Stimulated activated CD8-positive, alpha-beta memory T cell treated with anti-CD3 and anti-CD28 coated beads, Interleukin-7, amount 100 ng/mL, for 48 hours (primary cell): Measurements from ENCODE around the gene OSGIN1.

ENCODE experiments used
- DNase-seq, 2 donors: peaks; one replicate each; pipeline ENCODE4 v3.0.0-alpha.2; 2020; ENCODE audit warnings: low read depth in 1 of 2; ENCODE audit errors: extremely low read depth in 1 of 2

Gene OSGIN1

GRCh38 chr16:83969771-83970429, 16.9 kb downstream of the OSGIN1 start:
- no peak for DNase-seq

GRCh38 chr16:83970430-83970815, 17.4 kb downstream of the OSGIN1 start:
- DNase-seq, result no peak

GRCh38 chr16:83971165-83972130, 18.4 kb downstream of the OSGIN1 start:
- no peak for DNase-seq

GRCh38 chr16:83972256-83973008, 19.4 kb downstream of the OSGIN1 start:
- no peak for DNase-seq

- DNase-seq, result no peak
Measured at GRCh38 chr16:83973077-83973476, 20.0 kb downstream of the OSGIN1 start.

GRCh38 chr16:83973581-83974385, 20.7 kb downstream of the OSGIN1 start:
- no peak for DNase-seq

- no peak for DNase-seq
Measured at GRCh38 chr16:83974475-83974874, 21.4 kb downstream of the OSGIN1 start.

- DNase-seq, result no peak
Measured at GRCh38 chr16:83975590-83976260, 22.7 kb downstream of the OSGIN1 start.

GRCh38 chr16:83977056-83977815, 24.2 kb downstream of the OSGIN1 start:
- DNase-seq, result no peak

GRCh38 chr16:83978401-83978904, 25.4 kb downstream of the OSGIN1 start:
- no peak for DNase-seq

GRCh38 chr16:83979441-83979840, 26.4 kb downstream of the OSGIN1 start:
- no peak for DNase-seq

- DNase-seq, result no peak
Measured at GRCh38 chr16:83980794-83981193, 27.8 kb downstream of the OSGIN1 start.

- no peak for DNase-seq
Measured at GRCh38 chr16:83981799-83982198, 28.8 kb downstream of the OSGIN1 start.

- no peak for DNase-seq
Measured at GRCh38 chr16:83983491-83983890, 30.5 kb downstream of the OSGIN1 start.

- DNase-seq, result no peak
Measured at GRCh38 chr16:83989300-83989699, 36.3 kb downstream of the OSGIN1 start.

GRCh38 chr16:83990492-83990891, 37.5 kb downstream of the OSGIN1 start:
- DNase-seq, result no peak

- DNase-seq, result no peak
Measured at GRCh38 chr16:83992624-83993023, 39.6 kb downstream of the OSGIN1 start.

- DNase-seq, result no peak
Measured at GRCh38 chr16:83994087-83994486, 41.0 kb downstream of the OSGIN1 start.

- DNase-seq, result no peak
Measured at GRCh38 chr16:83994703-83995102, 41.7 kb downstream of the OSGIN1 start.
